Stimulated activated naive CD8-positive, alpha-beta T cell treated with anti-CD3 and anti-CD28 coated beads, Interleukin-15, Interleukin-2, amounts not matched to agents 100 ng/mL and 50 ng/mL, for 24 hours (primary cell): Measurements from ENCODE around the gene FILIP1.

Source experiments
- H3K27ac Mint-ChIP-seq: one replicate; pipeline ENCODE4 v1.8.0; 2021; ENCODE audit warnings: mild to moderate bottlenecking, mixed read lengths
- H3K27me3 Mint-ChIP-seq: one replicate; pipeline ENCODE4 v1.8.0; 2021; ENCODE audit warnings: mixed read lengths
- H3K36me3 Mint-ChIP-seq: one replicate; pipeline ENCODE4 v1.8.0; 2021; ENCODE audit warnings: low read depth, mixed read lengths
- H3K4me1 Mint-ChIP-seq: one replicate; pipeline ENCODE4 v1.8.0; 2021; ENCODE audit warnings: low read depth, mixed read lengths
- H3K4me3 Mint-ChIP-seq: one replicate; pipeline ENCODE4 v1.8.0; 2021; ENCODE audit warnings: mild to moderate bottlenecking, mixed read lengths
- H3K9me3 Mint-ChIP-seq: one replicate; pipeline ENCODE4 v1.8.0; 2021; ENCODE audit warnings: mixed read lengths

Gene FILIP1, protein sequence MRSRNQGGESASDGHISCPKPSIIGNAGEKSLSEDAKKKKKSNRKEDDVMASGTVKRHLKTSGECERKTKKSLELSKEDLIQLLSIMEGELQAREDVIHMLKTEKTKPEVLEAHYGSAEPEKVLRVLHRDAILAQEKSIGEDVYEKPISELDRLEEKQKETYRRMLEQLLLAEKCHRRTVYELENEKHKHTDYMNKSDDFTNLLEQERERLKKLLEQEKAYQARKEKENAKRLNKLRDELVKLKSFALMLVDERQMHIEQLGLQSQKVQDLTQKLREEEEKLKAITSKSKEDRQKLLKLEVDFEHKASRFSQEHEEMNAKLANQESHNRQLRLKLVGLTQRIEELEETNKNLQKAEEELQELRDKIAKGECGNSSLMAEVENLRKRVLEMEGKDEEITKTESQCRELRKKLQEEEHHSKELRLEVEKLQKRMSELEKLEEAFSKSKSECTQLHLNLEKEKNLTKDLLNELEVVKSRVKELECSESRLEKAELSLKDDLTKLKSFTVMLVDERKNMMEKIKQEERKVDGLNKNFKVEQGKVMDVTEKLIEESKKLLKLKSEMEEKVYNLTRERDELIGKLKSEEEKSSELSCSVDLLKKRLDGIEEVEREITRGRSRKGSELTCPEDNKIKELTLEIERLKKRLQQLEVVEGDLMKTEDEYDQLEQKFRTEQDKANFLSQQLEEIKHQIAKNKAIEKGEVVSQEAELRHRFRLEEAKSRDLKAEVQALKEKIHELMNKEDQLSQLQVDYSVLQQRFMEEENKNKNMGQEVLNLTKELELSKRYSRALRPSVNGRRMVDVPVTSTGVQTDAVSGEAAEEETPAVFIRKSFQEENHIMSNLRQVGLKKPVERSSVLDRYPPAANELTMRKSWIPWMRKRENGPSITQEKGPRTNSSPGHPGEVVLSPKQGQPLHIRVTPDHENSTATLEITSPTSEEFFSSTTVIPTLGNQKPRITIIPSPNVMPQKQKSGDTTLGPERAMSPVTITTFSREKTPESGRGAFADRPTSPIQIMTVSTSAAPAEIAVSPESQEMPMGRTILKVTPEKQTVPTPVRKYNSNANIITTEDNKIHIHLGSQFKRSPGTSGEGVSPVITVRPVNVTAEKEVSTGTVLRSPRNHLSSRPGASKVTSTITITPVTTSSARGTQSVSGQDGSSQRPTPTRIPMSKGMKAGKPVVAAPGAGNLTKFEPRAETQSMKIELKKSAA (N-terminal part only)

DNA sequence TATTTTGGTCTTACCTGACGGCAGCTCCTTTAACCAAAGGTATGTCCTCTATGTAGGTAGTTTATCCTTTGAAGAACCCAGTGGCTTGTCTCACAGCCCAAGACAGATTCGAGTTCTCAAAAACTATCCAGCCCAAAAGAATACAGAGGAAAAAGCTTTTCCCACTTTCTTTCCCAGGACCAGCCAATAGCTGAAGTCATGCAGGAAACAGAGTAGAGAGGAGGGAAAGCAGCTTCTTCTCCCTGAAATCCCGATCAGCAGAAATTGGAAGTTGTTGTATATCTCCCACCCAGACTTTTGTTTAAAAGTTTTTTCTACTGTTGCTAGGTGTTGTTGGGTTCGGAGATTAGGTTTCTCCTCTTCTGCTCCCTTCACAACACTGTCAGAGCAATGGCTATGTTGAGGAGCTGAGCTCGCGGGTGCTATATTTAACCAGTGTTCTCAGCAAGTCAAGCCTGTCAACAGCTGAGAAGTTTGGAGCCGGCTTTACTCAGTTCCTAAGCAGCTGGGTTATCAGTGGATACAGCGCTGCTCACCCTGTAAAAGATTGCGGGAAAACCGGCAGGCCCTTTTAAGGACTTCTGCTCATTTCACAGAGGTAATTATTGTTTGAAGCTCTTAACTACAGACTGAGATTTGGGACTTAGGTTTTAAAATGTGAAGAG, at the start of gene FILIP1:
TSS of gene FILIP1 (minus strand) at position 401 of the 665 bp plus-strand sequence. CDS start 78,828 bp downstream, outside the sequence.
- Mint-ChIP-seq H3K27ac (no peak within 1 kb of the TSS), H3K27me3 (peaks cover 62% of the 10 kb centered on the region), H3K4me1 (peaks cover 13% of the 10 kb centered on the region), H3K4me3 (no peak within 1 kb of the TSS), H3K9me3 (no peaks in the 10 kb centered on the region), H3K36me3 (no peaks in the 10 kb centered on the region)

DNA sequence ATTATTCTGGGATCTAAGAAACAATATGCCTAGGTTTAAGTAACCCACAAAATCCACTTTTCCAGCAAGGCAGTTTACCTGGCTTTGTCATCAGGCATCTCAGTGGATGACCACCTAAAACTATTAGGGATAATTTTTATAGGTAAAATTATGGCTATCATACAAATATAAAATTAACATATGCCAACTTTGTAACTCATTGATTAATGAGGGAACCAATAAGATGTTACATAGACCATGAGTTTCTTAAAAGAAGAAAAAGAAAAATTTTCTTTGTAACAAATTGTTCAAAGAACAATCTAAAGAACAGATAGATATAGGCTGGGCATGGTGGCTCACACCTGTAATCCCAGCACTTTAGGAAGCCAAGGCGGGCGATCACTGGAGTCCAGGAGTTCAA, 49.7 kb upstream of the FILIP1 start:
- no peak overlapping the region for H3K4me3 Mint-ChIP-seq
- no peaks in the 10 kb centered on the region for H3K9me3 Mint-ChIP-seq
- no peak overlapping the region for H3K27ac Mint-ChIP-seq
- peaks cover 12% of the 10 kb centered on the region for H3K27me3 Mint-ChIP-seq
- H3K4me1 Mint-ChIP-seq = no peaks in the 10 kb centered on the region
- H3K36me3 Mint-ChIP-seq = no peaks in the 10 kb centered on the region

DNA sequence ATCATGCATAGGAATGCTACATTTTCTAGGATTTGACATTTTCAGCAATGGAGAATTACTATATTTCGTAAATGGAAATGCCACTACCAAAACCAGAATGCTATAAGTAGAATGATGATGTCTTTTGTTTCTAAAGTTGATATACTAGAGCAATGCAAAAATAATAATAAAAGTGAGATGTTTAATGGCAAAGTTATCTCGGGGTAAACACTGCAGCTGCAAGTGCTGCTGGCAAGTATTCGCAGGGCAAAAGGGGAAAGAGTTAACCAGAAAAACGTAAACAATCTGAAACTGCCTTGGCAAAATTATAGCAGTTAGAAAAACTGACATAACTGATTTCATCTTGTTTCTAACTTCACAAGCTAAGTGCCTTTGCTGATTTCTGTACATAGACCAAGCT, 45.5 kb upstream of the FILIP1 start:
- Mint-ChIP-seq H3K4me3 (no peak overlapping the region), H3K9me3 (no peaks in the 10 kb centered on the region), H3K27ac (no peak overlapping the region), H3K36me3 (no peaks in the 10 kb centered on the region), H3K27me3 (peaks cover 24% of the 10 kb centered on the region), H3K4me1 (no peaks in the 10 kb centered on the region)

DNA sequence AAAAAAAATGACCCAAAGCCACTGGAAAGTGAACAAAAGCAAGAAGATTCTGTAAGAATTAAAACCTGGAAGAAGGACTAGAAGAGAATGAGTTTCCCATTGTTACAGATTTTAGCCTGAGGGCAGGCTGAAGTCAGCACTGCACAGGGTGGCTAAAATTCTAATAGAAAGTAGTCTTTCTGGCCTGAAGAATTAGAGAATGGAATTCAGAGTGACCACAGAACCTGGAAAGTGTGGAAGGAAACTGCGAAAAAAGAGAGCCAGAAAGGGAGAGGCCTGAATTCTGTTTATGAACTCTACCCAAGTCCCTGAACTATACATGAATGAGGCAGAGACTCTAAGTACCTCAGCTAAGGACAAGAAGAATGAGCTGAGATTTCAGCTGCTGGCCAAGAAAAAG, 38.9 kb upstream of the FILIP1 start:
- Mint-ChIP-seq H3K27ac (no peak overlapping the region), H3K4me3 (no peak overlapping the region), H3K36me3 (no peaks in the 10 kb centered on the region), H3K4me1 (no peaks in the 10 kb centered on the region), H3K9me3 (no peaks in the 10 kb centered on the region), H3K27me3 (peaks cover 43% of the 10 kb centered on the region)

DNA sequence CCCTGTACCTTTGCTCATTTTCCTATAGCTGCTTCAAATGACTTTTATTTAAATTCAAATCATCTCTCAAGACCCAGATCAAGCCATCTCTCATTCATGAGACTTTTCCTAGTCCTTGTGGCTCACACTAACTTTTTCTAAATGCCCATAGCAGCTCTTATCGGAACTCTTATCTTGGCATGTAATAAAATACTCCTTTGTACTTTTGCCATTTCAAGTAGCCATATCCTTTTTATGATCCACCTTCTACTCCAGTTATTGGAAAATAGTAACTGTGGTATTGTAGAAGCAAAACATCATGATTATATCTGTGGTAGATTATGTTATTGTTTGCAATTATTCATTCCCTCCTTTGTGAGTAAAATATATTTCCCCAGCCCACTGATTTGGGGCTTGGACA, 37.6 kb upstream of the FILIP1 start:
- Mint-ChIP-seq H3K27me3 (peaks cover 54% of the 10 kb centered on the region), H3K27ac (no peak overlapping the region), H3K9me3 (no peaks in the 10 kb centered on the region), H3K4me3 (no peak overlapping the region), H3K36me3 (no peaks in the 10 kb centered on the region), H3K4me1 (no peaks in the 10 kb centered on the region)

DNA sequence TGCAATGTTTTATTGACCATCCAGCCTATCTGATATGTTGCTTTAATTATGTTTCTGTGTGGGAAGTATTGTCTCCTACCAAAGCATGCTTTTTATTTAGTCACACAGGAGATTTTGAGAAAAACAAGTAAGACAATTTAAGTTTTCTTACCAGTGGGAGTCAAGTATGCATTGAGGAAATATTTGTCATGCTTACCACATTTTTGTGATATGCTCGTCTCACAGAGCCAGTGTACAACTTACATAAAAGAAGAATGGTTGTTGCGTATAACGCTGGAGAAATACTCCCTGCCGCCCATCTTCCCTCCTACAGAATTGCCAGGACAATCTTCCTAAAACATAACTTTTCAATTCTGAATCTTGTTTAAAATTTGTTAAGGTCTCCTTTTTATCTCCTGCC, 37.1 kb upstream of the FILIP1 start:
- Mint-ChIP-seq H3K27ac (no peak overlapping the region), H3K27me3 (peaks cover 54% of the 10 kb centered on the region), H3K4me1 (no peaks in the 10 kb centered on the region), H3K36me3 (no peaks in the 10 kb centered on the region), H3K4me3 (no peak overlapping the region), H3K9me3 (no peaks in the 10 kb centered on the region)

DNA sequence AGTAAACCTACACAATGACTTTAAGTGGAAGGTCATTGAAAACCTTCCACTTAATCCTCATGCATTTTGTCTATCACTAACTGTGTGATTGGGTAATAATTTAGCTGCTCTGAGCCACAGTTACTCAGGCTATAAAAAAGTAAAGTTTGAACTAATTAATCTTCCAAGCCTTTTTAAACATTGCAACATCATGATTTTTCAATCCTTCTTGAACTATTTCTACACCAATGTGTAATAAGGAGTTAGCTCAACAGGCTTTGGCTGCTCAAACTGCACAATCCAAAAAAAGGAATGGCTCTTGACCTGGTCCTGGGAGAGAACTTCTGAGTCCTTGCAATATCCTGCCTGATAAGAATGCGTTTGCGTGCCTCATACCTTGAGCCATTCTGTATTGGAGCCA, 34.8 kb upstream of the FILIP1 start:
- Mint-ChIP-seq H3K27me3 (peaks cover 54% of the 10 kb centered on the region), H3K4me1 (no peaks in the 10 kb centered on the region), H3K9me3 (no peaks in the 10 kb centered on the region), H3K36me3 (no peaks in the 10 kb centered on the region), H3K4me3 (no peak overlapping the region), H3K27ac (no peak overlapping the region)

DNA sequence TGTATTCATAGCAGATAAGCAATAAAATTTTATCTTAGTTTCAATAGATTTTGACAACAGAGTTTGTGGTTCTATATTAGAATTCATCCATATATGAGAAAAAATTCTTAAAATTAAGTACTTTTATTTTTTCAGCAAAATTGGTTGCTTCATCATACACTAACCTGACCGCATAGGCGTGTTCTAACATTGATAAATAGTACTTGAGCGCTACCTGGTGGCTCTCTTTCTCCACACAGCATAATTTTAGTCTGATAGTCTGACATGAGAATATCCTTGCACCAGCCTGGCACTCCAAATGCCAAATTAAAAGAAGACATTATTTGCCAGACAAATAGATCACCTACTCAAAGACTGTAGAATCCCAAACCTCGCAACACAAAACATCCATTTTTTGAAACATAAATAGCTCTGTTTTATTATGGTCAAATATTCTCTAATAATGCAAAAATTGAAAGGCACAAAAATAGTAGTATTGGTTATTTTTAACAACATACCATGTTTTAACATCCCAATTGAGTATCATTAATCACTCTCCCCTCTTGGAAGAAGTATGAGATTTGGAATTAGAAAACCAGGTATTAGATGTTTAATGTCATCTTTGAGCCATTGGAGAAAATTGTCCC, 33.0 kb upstream of the FILIP1 start:
- Mint-ChIP-seq H3K4me3 (no peak overlapping the region), H3K36me3 (no peaks in the 10 kb centered on the region), H3K9me3 (no peaks in the 10 kb centered on the region), H3K27ac (no peak overlapping the region), H3K27me3 (peaks cover 44% of the 10 kb centered on the region), H3K4me1 (no peaks in the 10 kb centered on the region)

DNA sequence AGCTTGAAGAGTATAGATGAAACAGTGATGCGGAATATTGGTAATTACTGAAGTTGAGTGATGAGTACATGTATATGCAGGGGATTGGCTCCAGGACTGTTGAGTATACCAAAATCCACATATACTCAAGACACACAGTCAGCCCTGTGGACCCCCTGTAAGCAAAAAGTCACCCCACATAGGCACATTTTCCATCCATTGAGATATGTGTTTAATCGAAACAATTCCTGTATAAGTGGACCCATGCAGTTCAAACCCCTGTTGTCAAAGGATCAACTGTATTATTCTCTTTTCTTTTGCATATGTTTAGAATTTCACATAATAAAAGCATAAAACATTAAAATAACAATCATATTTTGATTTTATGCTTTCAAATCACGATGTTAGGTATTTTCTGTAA, 32.1 kb upstream of the FILIP1 start:
- no peaks in the 10 kb centered on the region for H3K36me3 Mint-ChIP-seq
- H3K4me3 Mint-ChIP-seq = no peak overlapping the region
- H3K27me3 Mint-ChIP-seq = peaks cover 39% of the 10 kb centered on the region
- H3K4me1 Mint-ChIP-seq = no peaks in the 10 kb centered on the region
- no peaks in the 10 kb centered on the region for H3K9me3 Mint-ChIP-seq
- H3K27ac Mint-ChIP-seq = no peak overlapping the region

DNA sequence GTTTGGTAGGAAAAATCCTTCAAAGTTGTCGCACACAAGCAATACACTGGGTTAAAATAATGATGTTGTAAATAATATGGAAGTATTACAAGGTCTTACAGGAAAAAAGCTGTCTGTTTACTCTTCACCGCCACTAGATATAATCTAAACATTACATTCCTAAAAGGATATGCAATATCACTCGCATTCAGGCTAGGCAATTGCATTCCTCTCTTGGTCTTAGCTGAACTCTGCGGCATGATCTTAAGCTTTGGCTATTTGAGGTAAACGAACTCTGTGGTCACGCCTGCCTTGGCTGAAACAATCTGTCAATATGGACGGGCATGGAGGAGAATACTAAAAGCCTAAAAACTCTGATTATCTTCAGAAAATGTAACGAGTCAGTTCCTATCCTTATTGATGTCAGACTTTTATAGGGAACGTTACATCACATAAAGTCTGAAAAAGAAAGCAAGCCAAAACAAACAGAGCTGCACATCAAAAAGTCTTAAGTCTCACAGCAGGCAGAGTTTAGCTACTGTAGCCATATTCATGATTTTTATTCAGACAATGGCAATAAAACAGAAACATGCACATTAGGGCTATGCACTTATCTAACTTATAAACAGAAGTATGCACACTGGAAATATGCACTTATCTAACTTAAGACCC, 30.8 kb upstream of the FILIP1 start:
- Mint-ChIP-seq H3K9me3 (no peaks in the 10 kb centered on the region), H3K4me1 (no peaks in the 10 kb centered on the region), H3K36me3 (no peaks in the 10 kb centered on the region), H3K27ac (no peak overlapping the region), H3K27me3 (peaks cover 33% of the 10 kb centered on the region), H3K4me3 (no peak overlapping the region)

DNA sequence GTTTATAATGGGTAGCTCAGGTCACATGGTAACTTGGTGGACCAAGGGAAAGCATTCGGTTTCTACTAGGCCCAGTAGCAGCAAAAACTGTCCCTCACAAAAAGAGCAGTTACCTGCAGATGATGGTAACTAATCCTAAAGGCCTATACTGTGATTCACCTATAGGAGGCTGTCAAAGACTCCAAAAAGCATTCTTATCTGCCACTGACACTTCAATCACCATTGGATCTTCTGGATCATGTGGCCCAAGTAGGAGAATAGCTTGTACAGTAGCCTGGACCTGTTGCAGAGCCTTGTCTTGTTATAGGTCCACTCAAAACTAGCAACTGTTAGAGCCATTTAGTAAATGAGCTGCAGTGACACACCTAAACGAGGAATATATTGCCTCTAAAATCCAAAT, 23.2 kb upstream of the FILIP1 start:
- Mint-ChIP-seq H3K4me1 (no peaks in the 10 kb centered on the region), H3K36me3 (no peaks in the 10 kb centered on the region), H3K27me3 (no peaks in the 10 kb centered on the region), H3K9me3 (no peaks in the 10 kb centered on the region), H3K4me3 (no peak overlapping the region), H3K27ac (no peak overlapping the region)

DNA sequence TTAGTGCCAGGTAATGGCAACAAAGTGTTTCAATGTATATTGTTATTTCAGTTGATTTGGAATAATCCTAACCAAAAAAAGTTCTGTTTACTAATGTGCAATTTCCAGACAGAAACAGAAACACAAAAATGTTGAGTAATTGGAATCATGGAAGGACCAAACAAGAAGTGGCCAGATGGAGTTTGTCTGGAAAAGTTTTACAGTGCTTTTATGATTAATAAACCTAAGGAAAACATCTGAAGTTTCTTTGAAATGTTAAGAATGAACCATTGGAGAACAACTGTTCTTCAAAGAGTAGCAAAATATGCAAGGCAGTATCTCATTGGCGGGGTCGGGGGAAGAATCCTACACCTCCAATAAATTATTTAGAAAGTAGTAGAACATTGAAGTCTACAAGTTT, 19.0 kb upstream of the FILIP1 start:
- Mint-ChIP-seq H3K27ac (no peak overlapping the region), H3K4me3 (no peak overlapping the region), H3K9me3 (no peaks in the 10 kb centered on the region), H3K36me3 (no peaks in the 10 kb centered on the region), H3K27me3 (no peaks in the 10 kb centered on the region), H3K4me1 (no peaks in the 10 kb centered on the region)

DNA sequence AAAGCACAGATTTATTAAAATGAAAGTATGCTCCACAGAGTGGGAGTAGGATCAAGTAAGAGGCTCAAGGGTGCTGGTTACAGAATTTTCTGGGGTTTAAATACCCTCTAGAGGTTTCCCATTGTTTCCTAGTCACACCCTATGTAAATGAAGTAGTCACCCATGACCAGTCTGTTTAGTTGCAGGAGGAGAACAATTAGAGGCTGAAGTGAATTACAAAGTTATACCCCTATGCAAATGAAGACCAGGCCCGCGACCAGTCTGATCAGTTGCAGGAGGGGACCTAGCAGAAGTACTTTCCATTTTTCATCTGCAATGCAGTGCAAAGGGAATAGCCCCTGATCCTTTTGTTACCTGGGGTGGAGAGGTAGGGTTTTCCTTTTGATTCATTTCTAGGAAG, 11.8 kb upstream of the FILIP1 start:
- Mint-ChIP-seq H3K27ac (no peak overlapping the region), H3K27me3 (no peaks in the 10 kb centered on the region), H3K9me3 (no peaks in the 10 kb centered on the region), H3K4me1 (no peaks in the 10 kb centered on the region), H3K4me3 (no peak overlapping the region), H3K36me3 (no peaks in the 10 kb centered on the region)
